ENCODE results near the gene NPLOC4.

DNA sequence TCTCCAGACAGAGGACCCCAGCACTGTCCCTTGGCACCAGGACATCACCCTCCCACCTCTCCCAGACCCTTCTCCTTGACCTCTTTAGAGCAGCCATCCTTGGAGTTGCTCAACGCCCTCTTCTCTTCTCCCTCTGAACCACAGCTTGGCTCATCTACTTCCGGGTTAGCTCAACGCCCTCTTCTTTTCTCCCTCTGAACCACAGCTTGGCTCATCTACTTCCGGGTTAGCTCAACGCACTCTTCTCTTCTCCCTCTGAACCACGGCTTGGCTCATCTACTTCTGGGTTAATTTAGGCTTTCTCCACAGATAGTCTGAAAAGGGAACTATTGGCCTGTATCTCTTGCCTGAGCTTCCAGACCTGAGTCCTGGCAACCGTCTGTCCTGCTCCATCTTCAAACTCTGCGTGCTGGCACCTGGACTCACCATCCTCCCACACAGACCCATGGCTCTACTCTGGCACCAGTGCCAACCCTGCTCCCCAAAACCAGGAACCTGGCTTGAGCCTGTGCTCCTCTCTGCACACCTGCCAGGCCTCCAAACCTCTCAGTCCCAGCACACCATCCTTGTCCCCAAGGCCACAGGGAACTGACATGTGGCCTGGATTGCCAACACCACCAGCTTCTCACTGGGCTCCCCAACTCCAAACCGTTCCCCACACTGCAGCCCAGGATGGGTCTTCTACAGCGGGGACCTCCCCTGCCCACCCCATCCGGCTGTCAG is 59.5 kb downstream of the NPLOC4 start:
- TF ChIP-seq ZNF174 (tag by site-specific recombination; IDR thresholded peaks at IDR 0.05) (no peak), ZBTB21 (tag by site-specific recombination; IDR thresholded peaks at IDR 0.05) (no peak)
- TF ChIP-seq, protein P1, sequence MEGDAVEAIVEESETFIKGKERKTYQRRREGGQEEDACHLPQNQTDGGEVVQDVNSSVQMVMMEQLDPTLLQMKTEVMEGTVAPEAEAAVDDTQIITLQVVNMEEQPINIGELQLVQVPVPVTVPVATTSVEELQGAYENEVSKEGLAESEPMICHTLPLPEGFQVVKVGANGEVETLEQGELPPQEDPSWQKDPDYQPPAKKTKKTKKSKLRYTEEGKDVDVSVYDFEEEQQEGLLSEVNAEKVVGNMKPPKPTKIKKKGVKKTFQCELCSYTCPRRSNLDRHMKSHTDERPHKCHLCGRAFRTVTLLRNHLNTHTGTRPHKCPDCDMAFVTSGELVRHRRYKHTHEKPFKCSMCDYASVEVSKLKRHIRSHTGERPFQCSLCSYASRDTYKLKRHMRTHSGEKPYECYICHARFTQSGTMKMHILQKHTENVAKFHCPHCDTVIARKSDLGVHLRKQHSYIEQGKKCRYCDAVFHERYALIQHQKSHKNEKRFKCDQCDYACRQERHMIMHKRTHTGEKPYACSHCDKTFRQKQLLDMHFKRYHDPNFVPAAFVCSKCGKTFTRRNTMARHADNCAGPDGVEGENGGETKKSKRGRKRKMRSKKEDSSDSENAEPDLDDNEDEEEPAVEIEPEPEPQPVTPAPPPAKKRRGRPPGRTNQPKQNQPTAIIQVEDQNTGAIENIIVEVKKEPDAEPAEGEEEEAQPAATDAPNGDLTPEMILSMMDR (tag by site-specific recombination; IDR thresholded peaks at IDR 0.05) = no peak
- TF ChIP-seq, protein P2, sequence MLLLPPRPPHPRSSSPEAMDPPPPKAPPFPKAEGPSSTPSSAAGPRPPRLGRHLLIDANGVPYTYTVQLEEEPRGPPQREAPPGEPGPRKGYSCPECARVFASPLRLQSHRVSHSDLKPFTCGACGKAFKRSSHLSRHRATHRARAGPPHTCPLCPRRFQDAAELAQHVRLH (tag by site-specific recombination; IDR thresholded peaks at IDR 0.05) = no peak

All from HEK293 (cell line).